ENCODE results near the gene AKAP10.
"Not testable (repeated sequence)": the region's sequence is repeated elsewhere in the genome, so short reads cannot be mapped to it uniquely, and the experiment has no call there.

Gene AKAP10

GRCh38 chr17:19992803-19993713 is 15.4 kb upstream of the AKAP10 start:
- H3K27ac Mint-ChIP-seq, result no peak overlapping the region
- H3K36me3 Mint-ChIP-seq, result no peaks in the 10 kb centered on the region
- peaks cover 5% of the 10 kb centered on the region for H3K4me1 Mint-ChIP-seq (ENCODE audit: low read depth)
- peak overlapping the region; percentile 44 for H3K4me3 Mint-ChIP-seq
- no peaks in the 10 kb centered on the region for H3K9me3 Mint-ChIP-seq (ENCODE audit: low read depth)
- peaks cover 3% of the 10 kb centered on the region for H3K27me3 Mint-ChIP-seq

DNA sequence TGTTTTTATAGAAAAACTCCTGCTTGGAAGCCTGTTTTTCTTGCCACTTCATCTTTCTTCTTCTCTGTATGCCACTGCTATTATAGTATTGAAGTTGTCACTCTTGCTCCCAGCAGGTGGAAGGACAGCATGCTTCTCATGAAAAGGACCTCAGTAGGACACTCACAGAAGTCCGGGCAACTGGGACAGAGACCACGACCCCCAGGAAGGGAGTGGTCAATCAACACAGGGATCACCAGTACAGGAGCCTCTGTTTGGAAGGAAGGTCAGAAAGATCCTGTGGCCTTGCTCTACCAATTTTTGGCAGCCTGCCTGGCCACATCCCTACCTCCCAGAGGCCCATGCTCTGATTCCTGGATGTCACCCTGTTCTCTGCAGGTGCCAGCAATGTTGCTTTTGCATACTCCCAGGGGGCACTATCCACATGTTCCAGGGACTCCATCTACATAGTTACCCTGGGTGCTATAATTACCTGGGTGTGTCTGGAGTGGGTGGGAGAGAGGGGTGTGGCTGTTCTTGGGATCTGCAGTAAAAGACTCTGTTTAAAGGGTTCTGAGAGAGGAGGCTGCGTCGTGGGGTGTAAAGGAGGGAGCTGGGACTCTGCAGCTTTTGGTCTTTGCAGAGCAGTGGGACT is 13.7 kb upstream of the AKAP10 start:
- Mint-ChIP-seq H3K4me3 (no peak overlapping the region), H3K36me3 (no peaks in the 10 kb centered on the region), H3K27me3 (no peaks in the 10 kb centered on the region), H3K27ac (peak overlapping the region; percentile 46), H3K4me1 (ENCODE audit: low read depth) (peaks cover 3% of the 10 kb centered on the region), H3K9me3 (ENCODE audit: low read depth) (no peaks in the 10 kb centered on the region)

DNA sequence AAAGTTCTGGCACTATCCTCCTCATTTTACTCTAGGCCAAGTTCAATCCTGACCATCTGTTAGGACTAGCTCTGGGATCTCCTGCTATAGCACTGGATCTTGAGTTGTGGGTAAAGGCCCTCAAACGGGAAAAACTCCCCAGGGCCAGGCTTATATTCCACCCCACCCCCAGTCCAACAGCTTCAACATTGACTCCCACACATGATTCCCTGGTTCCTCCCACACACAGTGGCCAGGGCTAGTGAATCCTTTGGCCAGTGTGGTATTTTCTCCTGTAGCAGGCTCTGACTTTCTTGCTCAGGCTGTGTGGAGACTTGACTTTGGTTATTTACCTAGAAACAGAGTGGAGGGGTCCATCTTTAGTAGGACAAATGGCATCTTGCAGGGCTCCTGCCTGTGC is 10.3 kb upstream of the AKAP10 start:
- Mint-ChIP-seq H3K27ac (no peak overlapping the region), H3K4me3 (no peak overlapping the region), H3K27me3 (no peaks in the 10 kb centered on the region), H3K4me1 (ENCODE audit: low read depth) (peaks cover 3% of the 10 kb centered on the region), H3K9me3 (ENCODE audit: low read depth) (no peaks in the 10 kb centered on the region), H3K36me3 (no peaks in the 10 kb centered on the region)

- Mint-ChIP-seq H3K36me3 (no peaks in the 10 kb centered on the region), H3K27me3 (no peaks in the 10 kb centered on the region), H3K27ac (no peak overlapping the region), H3K9me3 (ENCODE audit: low read depth) (no peaks in the 10 kb centered on the region), H3K4me3 (no peak overlapping the region), H3K4me1 (ENCODE audit: low read depth) (no peaks in the 10 kb centered on the region)
Measured at GRCh38 chr17:19986941-19987861, 9.6 kb upstream of the AKAP10 start.

GRCh38 chr17:19979917-19980770 is 2.5 kb upstream of the AKAP10 start:
- Mint-ChIP-seq H3K27me3 (no peaks in the 10 kb centered on the region), H3K4me3 (no peak overlapping the region), H3K27ac (no peak overlapping the region), H3K4me1 (ENCODE audit: low read depth) (peaks cover 22% of the 10 kb centered on the region), H3K36me3 (peaks cover 5% of the 10 kb centered on the region), H3K9me3 (ENCODE audit: low read depth) (no peaks in the 10 kb centered on the region)

GRCh38 chr17:19978805-19979211 is 1.2 kb upstream of the AKAP10 start:
- H3K27me3 Mint-ChIP-seq, result no peaks in the 10 kb centered on the region
- peak overlapping the region; percentile 89 for H3K4me3 Mint-ChIP-seq
- peak overlapping the region; percentile 96 for H3K27ac Mint-ChIP-seq
- peaks cover 5% of the 10 kb centered on the region for H3K36me3 Mint-ChIP-seq
- peaks cover 34% of the 10 kb centered on the region for H3K4me1 Mint-ChIP-seq (ENCODE audit: low read depth)
- no peaks in the 10 kb centered on the region for H3K9me3 Mint-ChIP-seq (ENCODE audit: low read depth)

- H3K27ac Mint-ChIP-seq, result peak overlapping the region; percentile 96
- peak overlapping the region; percentile 89 for H3K4me3 Mint-ChIP-seq
- H3K4me1 Mint-ChIP-seq (ENCODE audit: low read depth), result peaks cover 39% of the 10 kb centered on the region
- H3K36me3 Mint-ChIP-seq, result peaks cover 8% of the 10 kb centered on the region
- no peaks in the 10 kb centered on the region for H3K9me3 Mint-ChIP-seq (ENCODE audit: low read depth)
- H3K27me3 Mint-ChIP-seq, result no peaks in the 10 kb centered on the region
Measured at GRCh38 chr17:19978209-19978802, 678 bp upstream of the AKAP10 start.

- peaks cover 53% of the 10 kb centered on the region for H3K4me1 Mint-ChIP-seq (ENCODE audit: low read depth)
- peaks cover 16% of the 10 kb centered on the region for H3K36me3 Mint-ChIP-seq
- H3K27ac Mint-ChIP-seq, result peak overlapping the region; percentile 83
Measured at GRCh38 chr17:19975601-19976000, 2.0 kb downstream of the AKAP10 start.

DNA sequence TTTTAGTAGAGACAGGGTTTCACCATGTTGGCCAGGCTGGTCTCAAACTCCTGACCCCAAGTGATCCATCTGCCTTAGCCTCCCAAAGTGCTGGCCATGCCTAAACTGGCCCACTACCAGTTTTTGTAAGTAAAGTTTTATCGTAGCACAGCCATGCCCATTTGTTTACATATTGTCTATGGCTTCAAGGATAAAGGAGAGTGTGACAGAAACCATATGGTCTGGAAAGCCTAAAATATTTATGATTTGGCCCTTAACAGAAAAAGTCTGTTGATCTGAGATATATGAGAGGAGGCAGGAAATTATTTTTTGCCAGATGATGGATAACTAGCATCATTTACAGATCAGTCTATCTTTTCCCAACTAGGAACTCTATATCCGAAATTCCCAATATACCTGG is 4.5 kb downstream of the AKAP10 start:
- Mint-ChIP-seq H3K4me3 (no peak overlapping the region), H3K27ac (peak overlapping the region; percentile 64), H3K4me1 (ENCODE audit: low read depth) (peaks cover 61% of the 10 kb centered on the region), H3K9me3 (ENCODE audit: low read depth) (no peaks in the 10 kb centered on the region), H3K36me3 (peaks cover 23% of the 10 kb centered on the region), H3K27me3 (no peaks in the 10 kb centered on the region)

More at GRCh38 chr17:19975601-19976000, 2.0 kb downstream of the AKAP10 start:
- no peaks in the 10 kb centered on the region for H3K27me3 Mint-ChIP-seq
- H3K9me3 Mint-ChIP-seq (ENCODE audit: low read depth), result no peaks in the 10 kb centered on the region
- peak overlapping the region; percentile 65 for H3K4me3 Mint-ChIP-seq

GRCh38 chr17:19962954-19963353 is 14.7 kb downstream of the AKAP10 start:
- not testable (repeated sequence) for H3K27me3 Mint-ChIP-seq; H3K4me3 Mint-ChIP-seq; H3K27ac Mint-ChIP-seq; H3K9me3 Mint-ChIP-seq (ENCODE audit: low read depth)
- Mint-ChIP-seq H3K36me3 (peaks cover 13% of the 10 kb centered on the region), H3K4me1 (ENCODE audit: low read depth) (peaks cover 47% of the 10 kb centered on the region)

- Mint-ChIP-seq H3K27ac (no peak overlapping the region), H3K4me3 (no peak overlapping the region), H3K27me3 (no peaks in the 10 kb centered on the region), H3K36me3 (peaks cover 13% of the 10 kb centered on the region), H3K9me3 (ENCODE audit: low read depth) (no peaks in the 10 kb centered on the region), H3K4me1 (ENCODE audit: low read depth) (peaks cover 52% of the 10 kb centered on the region)
Measured at GRCh38 chr17:19958023-19958422, 19.6 kb downstream of the AKAP10 start.

DNA sequence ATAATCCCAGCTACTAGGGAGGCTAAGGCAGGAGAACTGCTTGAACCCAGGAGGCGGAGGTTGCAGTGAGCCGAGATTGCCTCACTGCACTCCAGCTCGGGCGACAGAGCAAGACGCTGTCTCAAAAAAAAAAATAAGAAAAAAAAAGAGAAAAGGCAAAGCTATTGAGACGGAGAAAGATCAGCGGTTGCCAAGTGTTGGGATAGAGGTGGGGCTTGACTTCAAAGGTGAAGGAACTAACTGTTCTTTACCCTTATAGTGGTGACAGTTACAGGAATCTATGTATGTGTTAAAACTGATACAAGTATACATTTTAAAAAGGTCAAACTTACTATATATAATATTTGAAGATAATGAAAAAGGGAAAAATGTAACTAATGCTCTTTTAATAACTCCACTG is 22.5 kb downstream of the AKAP10 start:
- no peaks in the 10 kb centered on the region for H3K27me3 Mint-ChIP-seq
- H3K27ac Mint-ChIP-seq, result no peak overlapping the region
- peaks cover 50% of the 10 kb centered on the region for H3K4me1 Mint-ChIP-seq (ENCODE audit: low read depth)
- H3K9me3 Mint-ChIP-seq (ENCODE audit: low read depth), result no peaks in the 10 kb centered on the region
- H3K4me3 Mint-ChIP-seq, result peak overlapping the region; percentile 46
- peaks cover 9% of the 10 kb centered on the region for H3K36me3 Mint-ChIP-seq

GRCh38 chr17:19951411-19951810 is 26.2 kb downstream of the AKAP10 start:
- H3K4me3 Mint-ChIP-seq; H3K36me3 Mint-ChIP-seq; H3K27me3 Mint-ChIP-seq; H3K9me3 Mint-ChIP-seq (ENCODE audit: low read depth): not testable (repeated sequence)
- H3K27ac Mint-ChIP-seq, result peak overlapping the region; percentile 54
- H3K4me1 Mint-ChIP-seq (ENCODE audit: low read depth), result peaks cover 57% of the 10 kb centered on the region

Measured in activated naive CD8-positive, alpha-beta T cell (primary cell).